ENCODE results near the gene UEVLD.

UEVLD gene

DNA sequence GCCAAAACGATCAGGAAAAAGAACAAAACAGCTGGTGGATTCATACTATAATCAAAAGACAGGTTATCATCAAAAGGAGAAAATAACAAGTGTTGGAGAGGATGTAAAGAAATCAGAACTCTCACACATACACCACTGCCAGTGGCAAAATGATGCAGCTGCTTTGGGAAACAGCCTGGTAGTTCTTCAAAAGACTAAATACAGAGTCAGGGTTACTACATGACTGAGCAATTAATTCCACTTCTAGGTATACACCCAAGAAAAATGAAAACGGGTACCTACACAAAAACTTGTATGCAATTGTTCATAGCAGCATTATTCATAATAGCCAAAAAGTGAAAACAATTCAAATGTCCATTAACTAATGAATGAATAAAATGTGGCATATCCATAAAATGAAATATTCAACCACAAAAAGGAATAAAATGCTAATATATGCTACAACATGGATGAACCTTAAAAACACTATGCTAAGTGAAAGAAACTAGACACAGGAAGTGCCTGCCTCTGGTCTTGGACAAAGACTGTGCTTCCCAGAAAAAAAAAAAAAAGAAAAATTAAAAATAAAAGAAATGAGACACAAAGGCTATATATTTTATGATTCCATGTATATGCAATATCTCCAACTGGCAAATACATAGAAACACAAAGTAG, 8.3 kb downstream of the UEVLD start:
- no peak for DNase-seq

DNA sequence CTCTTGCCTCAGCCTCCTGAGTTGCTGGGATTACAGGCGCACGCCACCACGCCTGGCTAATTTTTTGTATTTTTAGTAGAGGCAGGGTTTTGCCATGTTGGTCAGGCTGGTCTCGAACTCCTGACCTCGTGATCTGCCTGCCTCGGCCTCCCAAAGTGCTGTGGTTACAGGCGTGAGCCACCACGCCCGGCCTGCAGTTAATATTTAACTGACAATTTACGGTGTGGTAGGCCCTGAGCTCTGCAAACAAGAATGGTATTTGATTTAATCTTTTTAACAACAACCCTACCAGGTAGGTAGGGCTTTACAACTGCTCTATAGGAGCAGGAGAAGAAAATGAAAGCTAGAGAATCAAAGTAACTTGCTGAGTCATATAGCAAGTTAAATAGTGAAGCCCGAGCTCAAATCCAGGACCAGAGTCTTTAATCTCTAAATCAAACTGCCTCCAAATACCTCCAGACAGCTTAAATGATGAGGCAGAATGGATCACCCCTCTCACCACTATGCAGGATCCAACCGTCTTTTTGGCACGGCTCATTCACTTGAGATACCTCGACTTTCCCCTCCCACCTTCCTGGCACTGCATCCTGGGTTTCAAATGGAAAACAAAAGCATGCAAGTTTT, 9.4 kb downstream of the UEVLD start:
- DNase-seq, result no peak

DNA sequence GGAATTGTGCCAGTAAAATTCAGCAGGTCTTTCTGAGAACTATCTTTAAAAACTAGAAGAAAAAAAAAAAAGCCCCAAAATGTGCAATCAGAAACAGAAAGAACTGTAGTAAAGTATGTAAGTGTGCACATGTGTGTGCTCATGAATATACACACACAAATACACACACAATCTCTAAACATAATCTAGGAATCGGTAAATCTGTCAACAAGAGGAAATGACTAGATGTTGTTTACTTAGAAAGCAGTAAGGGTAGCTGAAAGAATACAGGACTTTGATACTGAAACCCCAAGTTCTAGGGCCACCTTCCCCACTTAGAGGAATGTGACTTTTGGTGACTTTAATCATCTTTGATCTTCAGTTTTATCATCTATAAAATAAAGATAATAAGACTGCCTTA, 13.2 kb downstream of the UEVLD start:
- no peak for DNase-seq

DNA sequence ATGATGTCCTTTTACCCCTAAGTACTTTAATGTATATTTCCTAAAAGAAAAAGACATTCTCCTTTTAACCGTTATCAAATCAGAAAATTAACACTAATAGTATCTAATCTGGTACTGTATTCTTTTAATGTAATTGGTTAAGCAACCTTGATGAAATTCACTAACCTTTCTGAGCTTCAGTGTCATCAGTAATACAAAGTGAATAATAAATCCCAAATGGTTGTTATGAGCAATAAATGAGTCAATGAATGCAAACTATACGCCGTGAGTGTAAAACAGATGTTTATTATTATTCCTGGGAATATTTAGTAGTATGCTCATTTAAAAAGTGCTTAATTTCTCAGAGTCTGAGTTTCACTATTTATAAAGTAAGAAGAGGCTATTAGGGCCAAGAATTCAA, 21.5 kb downstream of the UEVLD start:
- DNase-seq, result no peak

DNA sequence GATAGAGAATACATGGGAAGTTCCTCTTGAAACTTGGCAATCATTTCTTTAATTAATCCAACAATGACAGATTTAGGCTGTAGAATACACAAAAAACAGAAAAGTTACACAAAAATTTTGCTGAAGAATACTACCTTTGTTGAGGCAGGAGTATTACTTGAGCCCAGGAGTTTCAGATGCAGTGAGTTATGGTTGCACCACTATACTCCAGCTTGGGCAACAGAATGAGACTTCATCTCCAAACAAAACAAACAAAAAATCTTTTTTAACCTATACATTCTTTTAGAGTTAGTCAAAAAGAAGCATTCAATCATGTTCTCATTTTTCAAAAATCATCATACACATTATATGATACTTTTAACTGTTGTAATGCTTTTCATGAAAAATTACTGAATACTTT, 22.1 kb downstream of the UEVLD start:
- no peak for DNase-seq

DNA sequence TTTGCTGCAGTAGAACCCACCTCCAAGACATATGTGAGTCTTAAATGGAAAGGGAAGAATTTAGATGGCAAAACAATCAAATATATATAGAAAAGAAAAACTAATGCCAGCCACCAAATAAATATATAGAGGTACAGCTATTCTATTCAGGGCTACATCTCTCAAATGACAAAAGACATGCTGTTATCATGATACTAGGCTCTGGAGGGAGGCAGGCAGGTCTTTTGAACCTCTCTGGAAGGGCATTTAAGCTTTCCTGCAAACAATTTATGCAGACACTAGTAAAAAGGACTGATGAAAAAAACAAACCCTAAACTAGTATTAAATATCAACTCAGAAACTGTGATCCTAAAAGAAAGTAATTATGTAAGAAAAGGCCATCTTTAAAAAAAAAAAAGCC, 24.4 kb downstream of the UEVLD start:
- no peak for DNase-seq

DNA sequence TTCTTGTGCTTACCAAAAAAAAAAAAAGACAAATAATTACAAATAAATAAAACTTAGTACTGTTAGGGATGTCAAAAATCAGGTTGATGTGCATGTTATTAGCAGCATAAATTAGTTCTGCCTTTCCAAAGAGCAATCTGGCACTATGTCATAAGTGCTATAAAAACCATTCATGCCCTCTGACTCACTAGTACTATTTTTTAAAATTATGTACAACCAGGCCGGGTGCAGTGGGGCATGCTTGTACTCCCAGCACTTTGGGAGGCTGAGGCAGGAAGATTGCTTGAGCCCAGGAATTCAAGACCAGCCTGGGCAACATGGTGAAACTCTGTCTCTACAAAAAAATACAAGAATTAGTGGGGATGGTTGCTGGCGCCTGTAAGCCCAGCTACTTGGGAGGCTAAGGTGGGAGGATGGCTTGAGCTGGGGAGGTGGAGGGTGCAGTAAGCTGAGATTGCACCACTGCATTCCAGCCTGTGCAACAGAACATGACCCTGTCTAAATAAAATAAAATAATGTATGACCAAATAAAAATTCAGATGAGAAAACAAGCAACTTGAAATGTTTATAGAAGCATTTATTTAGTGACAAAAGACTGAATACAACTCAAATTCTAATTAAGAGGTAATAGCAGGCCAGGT, 25.3 kb downstream of the UEVLD start:
- no peak for DNase-seq

DNA sequence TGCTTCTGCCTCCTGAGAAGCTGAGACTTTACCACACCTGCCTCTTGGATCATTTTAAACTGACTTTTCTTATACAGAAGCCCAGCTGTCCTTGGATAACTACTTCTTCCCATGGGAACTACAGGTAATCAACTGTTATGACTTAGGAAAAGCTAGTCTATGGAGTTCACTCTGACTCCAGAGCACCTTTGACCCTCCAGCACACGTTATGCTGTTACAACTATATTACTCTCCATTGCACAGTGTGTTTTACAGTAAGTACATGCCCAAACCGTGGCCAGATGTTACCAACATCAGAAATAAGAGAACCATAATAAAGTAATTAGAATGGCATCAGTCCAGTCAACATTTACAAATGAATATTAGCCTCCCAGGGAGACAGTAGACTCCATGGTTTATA, 40.5 kb downstream of the UEVLD start:
- DNase-seq, result no peak

DNA sequence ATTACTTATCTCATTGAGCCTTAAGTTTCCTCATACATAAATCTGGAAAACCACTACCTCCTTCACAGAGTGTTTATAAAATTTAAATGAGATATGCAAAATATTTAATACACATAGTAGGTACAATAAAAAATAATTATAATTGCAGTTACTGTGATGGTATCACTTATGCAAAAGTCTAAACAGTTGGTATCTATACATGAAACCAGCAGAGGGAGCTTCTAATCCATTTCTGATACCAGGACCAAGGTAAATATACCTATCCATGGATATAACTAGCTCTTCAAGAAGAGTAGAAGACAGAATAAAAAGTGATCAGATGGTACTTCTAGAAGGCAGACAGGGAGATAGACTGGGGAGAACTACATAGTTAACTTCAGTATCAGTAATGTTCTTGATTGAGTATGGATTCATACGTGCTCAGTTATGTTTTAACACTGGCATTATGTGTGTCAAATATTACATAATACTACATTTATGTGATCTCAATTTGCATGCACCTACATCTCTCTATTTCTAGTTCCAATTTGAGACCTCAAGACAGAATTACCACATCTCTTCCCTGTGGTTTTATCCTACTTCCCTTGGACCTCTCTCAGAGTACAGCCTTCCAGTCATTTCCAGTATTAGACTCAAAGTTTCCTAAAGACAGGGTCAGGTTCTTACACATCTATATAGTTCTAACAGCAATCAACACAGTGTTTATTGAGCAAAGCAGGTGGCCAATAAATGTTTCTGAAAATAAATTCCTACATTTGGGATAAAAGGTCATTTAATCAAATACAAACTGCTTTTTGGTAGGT, 48.1 kb downstream of the UEVLD start:
- no peak for DNase-seq

- no peak for DNase-seq
Measured at GRCh38 chr11:18536209-18536608, 52.3 kb downstream of the UEVLD start.

- no peak for DNase-seq
Measured at GRCh38 chr11:18534245-18534644, 54.3 kb downstream of the UEVLD start.

DNA sequence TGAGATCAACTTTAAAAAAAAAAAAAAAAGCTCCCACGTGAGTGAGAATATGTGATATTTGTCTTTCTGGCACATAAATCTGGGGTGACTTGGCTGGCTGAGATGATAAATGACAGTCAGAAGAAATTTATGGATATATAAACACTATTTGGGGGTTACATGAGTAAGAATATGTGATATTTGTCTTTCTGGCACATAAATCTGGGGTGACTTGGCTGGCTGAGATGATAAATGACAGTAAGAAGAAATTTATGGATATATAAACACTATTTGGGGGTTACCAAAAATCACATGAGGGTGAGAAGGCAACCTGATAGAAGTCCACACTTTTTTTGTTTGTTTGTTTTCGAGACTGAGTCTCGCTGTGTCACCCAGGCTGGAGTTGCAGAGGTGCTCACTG, 55.2 kb downstream of the UEVLD start:
- DNase-seq, result no peak

- no peak for DNase-seq
Measured at GRCh38 chr11:18527512-18527911, 61.0 kb downstream of the UEVLD start.

GRCh38 chr11:18526521-18527296, 61.8 kb downstream of the UEVLD start, which contains the start of gene TSG101:
Gene TSG101 (minus strand): TSS chr11:18526942. CDS start chr11:18526816, 126 bp downstream.
- DNase-seq, result peak; percentile 89

- no peak for DNase-seq
Measured at GRCh38 chr11:18526130-18526520, 62.4 kb downstream of the UEVLD start.

- DNase-seq, result no peak
Measured at GRCh38 chr11:18524248-18524647, 64.3 kb downstream of the UEVLD start.

DNA sequence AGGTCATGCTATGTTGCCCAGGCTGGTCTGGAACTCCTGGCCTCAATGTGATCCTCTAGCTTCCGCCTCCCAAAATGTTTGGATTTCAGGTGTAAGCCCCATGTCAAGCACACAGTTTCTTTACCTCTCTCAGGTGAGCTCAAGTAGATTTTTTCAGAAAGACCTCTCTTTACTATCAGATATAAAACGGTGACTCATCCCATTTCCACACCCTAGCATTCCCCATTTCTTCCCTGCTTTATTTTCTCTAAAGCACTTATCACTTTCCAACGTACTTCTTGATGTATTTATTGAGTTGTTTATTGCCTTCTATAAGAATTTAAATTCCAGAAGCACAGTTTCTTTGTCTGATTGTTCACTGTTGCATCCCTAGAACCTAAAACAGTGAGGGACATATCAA, 65.5 kb downstream of the UEVLD start:
- no peak for DNase-seq

DNA sequence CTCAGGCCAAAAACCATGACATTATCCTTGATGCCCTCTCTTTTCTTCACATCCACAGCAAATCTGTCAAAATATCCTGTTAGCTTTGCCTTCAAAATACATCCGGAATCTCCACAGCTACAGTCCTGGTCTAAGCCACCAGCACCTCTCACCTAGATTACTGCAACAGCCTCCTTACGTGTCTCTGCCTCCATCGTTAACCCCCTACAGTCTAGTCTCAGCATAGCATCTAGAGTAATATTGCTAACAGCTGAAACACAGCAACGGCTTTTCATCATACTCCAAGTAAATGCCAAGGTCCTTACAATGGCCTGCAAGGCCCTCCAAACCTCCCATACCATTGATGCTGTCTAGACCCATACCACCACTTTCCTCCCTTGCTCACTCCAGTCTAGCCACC, 66.1 kb downstream of the UEVLD start:
- no peak for DNase-seq

DNA sequence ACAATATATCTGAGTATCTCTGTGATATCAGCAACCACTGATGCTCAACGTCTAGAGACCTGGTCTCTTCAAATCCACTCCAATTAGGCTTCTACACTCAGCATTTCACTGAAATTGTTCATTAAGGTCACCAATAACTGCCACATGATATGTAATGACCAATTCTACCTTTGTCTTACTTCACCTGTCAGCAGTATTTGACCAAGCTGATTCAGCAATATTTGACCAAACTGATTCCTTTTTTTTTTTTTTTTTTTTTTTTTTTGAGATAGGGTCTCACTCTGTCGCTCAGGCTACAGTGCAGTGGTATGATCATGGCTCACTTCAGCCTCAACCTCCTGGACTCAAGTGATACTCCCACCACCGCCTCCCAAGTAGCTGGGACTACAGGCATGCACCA, 67.4 kb downstream of the UEVLD start:
- no peak for DNase-seq

DNA sequence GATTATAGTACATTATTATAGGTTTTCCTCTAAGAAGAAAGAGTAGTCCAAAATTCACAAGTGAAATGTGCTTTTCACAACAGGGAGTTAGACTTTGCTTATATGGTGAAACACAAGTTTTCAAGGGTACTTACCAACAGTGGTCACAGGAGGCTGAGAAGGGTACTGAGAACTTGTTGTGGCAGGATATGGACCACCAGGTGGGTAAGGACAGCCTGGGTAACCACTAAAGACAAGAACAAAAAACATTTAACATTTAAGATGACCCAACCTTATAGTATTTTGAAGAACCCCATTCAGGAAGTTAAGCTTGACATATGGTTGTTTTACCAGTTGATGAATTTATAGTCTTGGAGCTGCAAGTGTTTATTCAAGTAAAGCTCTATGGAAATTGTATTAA, 86.2 kb downstream of the UEVLD start:
- DNase-seq, result no peak

- DNase-seq, result no peak
Measured at GRCh38 chr11:18501629-18502028, 86.9 kb downstream of the UEVLD start.

GRCh38 chr11:18498039-18498438, 90.5 kb downstream of the UEVLD start:
- no peak for DNase-seq

DNA sequence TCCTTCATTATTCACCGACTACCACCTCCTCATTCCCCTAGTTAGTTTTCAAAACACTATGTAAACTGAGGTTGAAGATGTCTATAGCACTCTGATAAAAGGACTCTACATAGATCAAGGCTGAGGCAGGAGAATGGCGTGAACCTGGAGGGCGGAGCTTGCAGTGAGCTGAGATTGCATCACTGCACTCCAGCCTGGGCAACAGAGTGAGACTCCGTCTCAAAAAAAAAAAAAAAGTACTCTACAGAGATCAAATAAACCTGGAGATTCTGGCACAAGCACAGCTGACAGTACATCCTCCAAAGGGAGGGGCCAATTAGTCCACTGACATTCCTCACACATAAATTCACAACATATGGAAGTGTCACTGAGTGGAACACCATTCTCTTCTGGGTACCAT, 92.8 kb downstream of the UEVLD start:
- no peak for DNase-seq
